ENCODE measurements around the gene UBE2M. TPM values are rescaled to one million over a fixed set of nuclear protein-coding genes. Genes with fewer than 3 reads are reported as not detected.

Gene UBE2M
- total RNA-seq, 1 experiment from 2014 or later = 127 TPM

DNA sequence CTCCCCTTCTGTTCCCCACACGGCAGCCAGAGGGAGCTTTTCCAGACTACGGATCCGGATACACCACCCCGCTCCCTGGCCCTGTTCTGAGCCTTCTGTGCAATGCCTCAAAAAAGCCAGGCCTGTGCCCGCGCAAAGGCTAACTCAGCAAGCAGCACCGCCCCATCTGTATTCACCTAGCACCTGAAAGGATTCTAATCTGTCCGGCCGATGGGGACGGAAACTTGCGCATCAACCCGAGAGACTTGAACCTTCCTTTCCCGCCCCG lies 39.4 kb downstream of the UBE2M start:
- Histone ChIP-seq H3K79me1 (ENCODE audit: insufficient read depth, low read depth, low read length, poor library complexity, severe bottlenecking) (no peaks in the 10 kb centered on the region), H2BK15ac (ENCODE audit: low read depth, low read length) (no peak overlapping the region), H2BK5ac (ENCODE audit: insufficient read length, low read length) (no peak overlapping the region), H3K14ac (ENCODE audit: insufficient read depth, low read length) (peak overlapping the region; percentile 96), H4K20me1 (ENCODE audit: control insufficient read depth, insufficient read depth, insufficient read length) (no peaks in the 10 kb centered on the region), H4K8ac (replicated peaks; ENCODE audit: insufficient read length, low read depth, low read length) (no peak overlapping the region), H3K4me1 (ENCODE audit: insufficient read depth, low read length) (no peaks in the 10 kb centered on the region; the same call in 1 of the 2 replicates), H3K79me2 (ENCODE audit: insufficient read depth, low read length) (peaks cover 2% of the 10 kb centered on the region; the same call in 1 of the 2 replicates), H3K27ac (ENCODE audit: insufficient read length, low read depth, low read length) (peak overlapping the region; percentile 69), H3K9ac (ENCODE audit: extremely low read depth, insufficient read length, low read length) (peak overlapping the region; percentile 96), H2AFZ (ENCODE audit: low read length) (no peak overlapping the region), H3K23ac (ENCODE audit: insufficient read length, low read depth, low read length) (no peak overlapping the region), H2AK5ac (ENCODE audit: insufficient read length, low read length) (no peak overlapping the region), H3K4me2 (ENCODE audit: insufficient read depth, insufficient read length, low read length) (peak overlapping the region; percentile 85), H2BK20ac (ENCODE audit: low read depth, low read length, poor library complexity, severe bottlenecking) (no peak overlapping the region), H4K91ac (ENCODE audit: insufficient read length, low read depth, low read length) (no peak overlapping the region), H3K27me3 (ENCODE audit: insufficient read depth, low read length) (no peaks in the 10 kb centered on the region), H3T11ph (ENCODE audit: low read length) (no peak overlapping the region), H2BK120ac (ENCODE audit: low read depth, low read length, poor library complexity, severe bottlenecking) (no peak overlapping the region), H3K9me3 (ENCODE audit: control insufficient read depth, low read depth, low read length) (no peaks in the 10 kb centered on the region), H4K5ac (ENCODE audit: insufficient read length, low read depth, low read length) (peak overlapping the region; percentile 19), H3K56ac (ENCODE audit: insufficient read length, low read depth, low read length) (no peak overlapping the region), H2BK12ac (ENCODE audit: insufficient read length, low read depth, low read length) (no peak overlapping the region), H3K18ac (ENCODE audit: insufficient read length, low read depth, low read length) (peak overlapping the region; percentile 95), H3K23me2 (ENCODE audit: insufficient read length, low read depth, low read length, poor library complexity, severe bottlenecking) (peaks cover 23% of the 10 kb centered on the region), H3K4ac (ENCODE audit: low read depth, low read length) (no peak overlapping the region)
- peak overlapping the region; percentile 91 to 96 for H3K4me3 Mint-ChIP-seq
- no peaks in the 10 kb centered on the region for H3K27me3 Mint-ChIP-seq (ENCODE audit: low read depth)
- peak; percentile 80 for DNase-seq
- peaks cover 50 to 51% of the 10 kb centered on the region in 2 experiments for H3K4me1 Mint-ChIP-seq
- TF ChIP-seq CTCF (conservative IDR thresholded peaks at IDR 0.05) = peak; percentile 56; the same call in 2 of the 3 replicates
- no CpG with 5 or more reads among the region's 14 CpGs for WGBS (ENCODE audit: extremely low coverage, insufficient read length, low lambda C conversion rate)
- H3K36me3 Mint-ChIP-seq (ENCODE audit: insufficient read depth in 1 of 3, low read depth in 3 of 3) = peaks cover 9 to 19% (median 13%) of the 10 kb centered on the region in 3 experiments
- peak overlapping the region; percentile 75 to 100 (median 99) for H3K27ac Mint-ChIP-seq
- H3K9me3 Mint-ChIP-seq = peaks cover 0 to 3% of the 10 kb centered on the region in 2 experiments; a peak in 1 of 5 replicates

All from H9 (cell line).